ENCODE results near the gene TDRD12.
A peak's percentile ranks its signal among the peaks of the same experiment; 100 is the strongest.

The TDRD12 gene

GRCh38 chr19:32674931-32675719 lies 44.4 kb upstream of the TDRD12 start, which contains the start of gene ANKRD27 (continued):
- TF ChIP-seq ZNF843 (tag by site-specific recombination; IDR thresholded peaks at IDR 0.05): peak; percentile 16; the same call in 1 of the 2 replicates
- peak; percentile 94 for TF ChIP-seq GLIS2 (tag by site-specific recombination; IDR thresholded peaks at IDR 0.05)
- no peak for TF ChIP-seq ZNF785 (tag by site-specific recombination; IDR thresholded peaks at IDR 0.05)
- TF ChIP-seq RBAK (tag by site-specific recombination; IDR thresholded peaks at IDR 0.05): no peak; the same call in 1 of the 2 replicates
- TF ChIP-seq IKZF3 (tag by site-specific recombination; IDR thresholded peaks at IDR 0.05): no peak
- TF ChIP-seq ZNF768 (tag by site-specific recombination; IDR thresholded peaks at IDR 0.05): no peak
- TF ChIP-seq PBX3 (CRISPR knock-in tag; IDR thresholded peaks at IDR 0.05): peak; percentile 97
- 0 out of 2 replicates have a peak, but pooled peaks have one; percentile 13 for TF ChIP-seq ZNF580 (tag by site-specific recombination; IDR thresholded peaks at IDR 0.05)
- TF ChIP-seq ZNF19 (tag by site-specific recombination; IDR thresholded peaks at IDR 0.05; ENCODE audit: low read depth): no peak
- TF ChIP-seq ZNF184 (tag by site-specific recombination; IDR thresholded peaks at IDR 0.05): no peak
- no peak for TF ChIP-seq ZNF792 (tag by site-specific recombination; IDR thresholded peaks at IDR 0.05)
- peak; percentile 18; the same call in 1 of the 2 replicates for TF ChIP-seq ZNF777 (tag by site-specific recombination; IDR thresholded peaks at IDR 0.05; ENCODE audit: borderline replicate concordance)
- no peak for TF ChIP-seq ZFP3 (tag by site-specific recombination; IDR thresholded peaks at IDR 0.05; ENCODE audit: low read depth)
- TF ChIP-seq, protein P1, sequence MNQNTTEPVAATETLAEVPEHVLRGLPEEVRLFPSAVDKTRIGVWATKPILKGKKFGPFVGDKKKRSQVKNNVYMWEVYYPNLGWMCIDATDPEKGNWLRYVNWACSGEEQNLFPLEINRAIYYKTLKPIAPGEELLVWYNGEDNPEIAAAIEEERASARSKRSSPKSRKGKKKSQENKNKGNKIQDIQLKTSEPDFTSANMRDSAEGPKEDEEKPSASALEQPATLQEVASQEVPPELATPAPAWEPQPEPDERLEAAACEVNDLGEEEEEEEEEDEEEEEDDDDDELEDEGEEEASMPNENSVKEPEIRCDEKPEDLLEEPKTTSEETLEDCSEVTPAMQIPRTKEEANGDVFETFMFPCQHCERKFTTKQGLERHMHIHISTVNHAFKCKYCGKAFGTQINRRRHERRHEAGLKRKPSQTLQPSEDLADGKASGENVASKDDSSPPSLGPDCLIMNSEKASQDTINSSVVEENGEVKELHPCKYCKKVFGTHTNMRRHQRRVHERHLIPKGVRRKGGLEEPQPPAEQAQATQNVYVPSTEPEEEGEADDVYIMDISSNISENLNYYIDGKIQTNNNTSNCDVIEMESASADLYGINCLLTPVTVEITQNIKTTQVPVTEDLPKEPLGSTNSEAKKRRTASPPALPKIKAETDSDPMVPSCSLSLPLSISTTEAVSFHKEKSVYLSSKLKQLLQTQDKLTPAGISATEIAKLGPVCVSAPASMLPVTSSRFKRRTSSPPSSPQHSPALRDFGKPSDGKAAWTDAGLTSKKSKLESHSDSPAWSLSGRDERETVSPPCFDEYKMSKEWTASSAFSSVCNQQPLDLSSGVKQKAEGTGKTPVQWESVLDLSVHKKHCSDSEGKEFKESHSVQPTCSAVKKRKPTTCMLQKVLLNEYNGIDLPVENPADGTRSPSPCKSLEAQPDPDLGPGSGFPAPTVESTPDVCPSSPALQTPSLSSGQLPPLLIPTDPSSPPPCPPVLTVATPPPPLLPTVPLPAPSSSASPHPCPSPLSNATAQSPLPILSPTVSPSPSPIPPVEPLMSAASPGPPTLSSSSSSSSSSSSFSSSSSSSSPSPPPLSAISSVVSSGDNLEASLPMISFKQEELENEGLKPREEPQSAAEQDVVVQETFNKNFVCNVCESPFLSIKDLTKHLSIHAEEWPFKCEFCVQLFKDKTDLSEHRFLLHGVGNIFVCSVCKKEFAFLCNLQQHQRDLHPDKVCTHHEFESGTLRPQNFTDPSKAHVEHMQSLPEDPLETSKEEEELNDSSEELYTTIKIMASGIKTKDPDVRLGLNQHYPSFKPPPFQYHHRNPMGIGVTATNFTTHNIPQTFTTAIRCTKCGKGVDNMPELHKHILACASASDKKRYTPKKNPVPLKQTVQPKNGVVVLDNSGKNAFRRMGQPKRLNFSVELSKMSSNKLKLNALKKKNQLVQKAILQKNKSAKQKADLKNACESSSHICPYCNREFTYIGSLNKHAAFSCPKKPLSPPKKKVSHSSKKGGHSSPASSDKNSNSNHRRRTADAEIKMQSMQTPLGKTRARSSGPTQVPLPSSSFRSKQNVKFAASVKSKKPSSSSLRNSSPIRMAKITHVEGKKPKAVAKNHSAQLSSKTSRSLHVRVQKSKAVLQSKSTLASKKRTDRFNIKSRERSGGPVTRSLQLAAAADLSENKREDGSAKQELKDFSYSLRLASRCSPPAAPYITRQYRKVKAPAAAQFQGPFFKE (tag by site-specific recombination; IDR thresholded peaks at IDR 0.05; ENCODE audit: borderline replicate concordance): no peak
- TF ChIP-seq ZNF530 (tag by site-specific recombination; IDR thresholded peaks at IDR 0.05; ENCODE audit: low read depth): peak; percentile 25; the same call in 1 of the 2 replicates
- no peak for TF ChIP-seq MYNN (tag by site-specific recombination; IDR thresholded peaks at IDR 0.05; ENCODE audit: borderline replicate concordance)
- TF ChIP-seq ZNF596 (tag by site-specific recombination; IDR thresholded peaks at IDR 0.05): no peak
- no peak for TF ChIP-seq ZNF132 (tag by site-specific recombination; IDR thresholded peaks at IDR 0.05; ENCODE audit: borderline replicate concordance)
- TF ChIP-seq ZNF266 (tag by site-specific recombination; IDR thresholded peaks at IDR 0.05; ENCODE audit: low read depth): no peak
- TF ChIP-seq GLI2 (tag by site-specific recombination; IDR thresholded peaks at IDR 0.05; ENCODE audit: borderline replicate concordance, low read depth): no peak; the same call in 1 of the 2 replicates
- TF ChIP-seq ZNF600 (tag by site-specific recombination; IDR thresholded peaks at IDR 0.05): peak; percentile 95; the same call in 1 of the 2 replicates
- no peak for TF ChIP-seq ZNF560 (tag by site-specific recombination; IDR thresholded peaks at IDR 0.05; ENCODE audit: borderline replicate concordance)
- TF ChIP-seq ZSCAN23 (tag by site-specific recombination; IDR thresholded peaks at IDR 0.05): no peak
- TF ChIP-seq SP3 (tag by site-specific recombination; IDR thresholded peaks at IDR 0.05): peak; percentile 99
- TF ChIP-seq KLF16 (tag by site-specific recombination; IDR thresholded peaks at IDR 0.05): peak; percentile 42
- no peak for TF ChIP-seq ZNF561 (tag by site-specific recombination; IDR thresholded peaks at IDR 0.05; ENCODE audit: borderline replicate concordance)
- TF ChIP-seq ZNF677 (tag by site-specific recombination; IDR thresholded peaks at IDR 0.05): no peak
- no peak for TF ChIP-seq ZNF558 (tag by site-specific recombination; IDR thresholded peaks at IDR 0.05)
- TF ChIP-seq, protein P2, sequence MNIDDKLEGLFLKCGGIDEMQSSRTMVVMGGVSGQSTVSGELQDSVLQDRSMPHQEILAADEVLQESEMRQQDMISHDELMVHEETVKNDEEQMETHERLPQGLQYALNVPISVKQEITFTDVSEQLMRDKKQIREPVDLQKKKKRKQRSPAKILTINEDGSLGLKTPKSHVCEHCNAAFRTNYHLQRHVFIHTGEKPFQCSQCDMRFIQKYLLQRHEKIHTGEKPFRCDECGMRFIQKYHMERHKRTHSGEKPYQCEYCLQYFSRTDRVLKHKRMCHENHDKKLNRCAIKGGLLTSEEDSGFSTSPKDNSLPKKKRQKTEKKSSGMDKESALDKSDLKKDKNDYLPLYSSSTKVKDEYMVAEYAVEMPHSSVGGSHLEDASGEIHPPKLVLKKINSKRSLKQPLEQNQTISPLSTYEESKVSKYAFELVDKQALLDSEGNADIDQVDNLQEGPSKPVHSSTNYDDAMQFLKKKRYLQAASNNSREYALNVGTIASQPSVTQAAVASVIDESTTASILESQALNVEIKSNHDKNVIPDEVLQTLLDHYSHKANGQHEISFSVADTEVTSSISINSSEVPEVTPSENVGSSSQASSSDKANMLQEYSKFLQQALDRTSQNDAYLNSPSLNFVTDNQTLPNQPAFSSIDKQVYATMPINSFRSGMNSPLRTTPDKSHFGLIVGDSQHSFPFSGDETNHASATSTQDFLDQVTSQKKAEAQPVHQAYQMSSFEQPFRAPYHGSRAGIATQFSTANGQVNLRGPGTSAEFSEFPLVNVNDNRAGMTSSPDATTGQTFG (tag by site-specific recombination; IDR thresholded peaks at IDR 0.05; ENCODE audit: borderline replicate concordance): no peak
